ENCODE data around the gene MAD1L1.

MAD1L1 gene

GRCh38 chr7:2086229-2086628 is 146.5 kb downstream of the MAD1L1 start:
- DNase-seq (ENCODE audit: low spot score), result no peak

GRCh38 chr7:2085804-2086203 is 146.9 kb downstream of the MAD1L1 start:
- DNase-seq (ENCODE audit: low spot score), result no peak

DNA sequence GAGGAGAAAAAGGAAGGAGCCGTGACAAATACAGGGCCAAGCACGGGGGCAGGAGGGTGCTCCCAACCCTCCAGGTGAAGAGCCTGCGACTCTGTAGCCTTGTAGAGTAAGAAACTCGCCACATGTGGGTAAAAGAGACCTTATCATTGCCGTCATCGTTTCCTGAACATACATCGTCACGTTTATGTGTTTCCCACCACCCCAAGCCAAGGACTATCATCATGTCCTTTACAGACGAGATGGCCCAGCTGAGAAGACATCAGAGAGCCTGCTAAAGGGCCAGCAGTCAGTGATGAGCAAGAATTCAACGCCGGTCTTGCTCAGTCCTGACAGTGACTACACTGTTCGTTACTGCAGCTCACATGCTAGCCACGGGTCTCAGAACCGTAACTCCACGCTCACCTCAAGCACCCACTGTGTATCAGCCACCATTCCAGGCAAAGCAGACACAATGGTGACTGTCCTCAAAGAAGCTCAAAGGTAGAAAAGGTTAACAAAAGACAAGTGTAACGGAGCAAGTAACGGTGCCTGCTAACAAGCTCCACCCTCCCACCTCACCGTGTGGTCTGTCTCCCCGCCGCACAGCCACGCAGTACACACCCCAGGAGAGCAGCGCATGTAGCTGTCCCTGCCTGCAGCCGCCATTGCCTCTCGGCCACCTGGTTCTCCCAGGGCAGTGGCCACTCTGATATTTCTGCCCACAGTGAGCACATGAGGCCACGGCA is 147.8 kb downstream of the MAD1L1 start:
- DNase-seq (ENCODE audit: low spot score), result no peak

- DNase-seq (ENCODE audit: low spot score), result no peak
These were observed 148.4 kb downstream of the MAD1L1 start for GRCh38 chr7:2084331-2084730.

GRCh38 chr7:2083362-2083761 is 149.4 kb downstream of the MAD1L1 start:
- no peak for DNase-seq (ENCODE audit: low spot score)

DNA sequence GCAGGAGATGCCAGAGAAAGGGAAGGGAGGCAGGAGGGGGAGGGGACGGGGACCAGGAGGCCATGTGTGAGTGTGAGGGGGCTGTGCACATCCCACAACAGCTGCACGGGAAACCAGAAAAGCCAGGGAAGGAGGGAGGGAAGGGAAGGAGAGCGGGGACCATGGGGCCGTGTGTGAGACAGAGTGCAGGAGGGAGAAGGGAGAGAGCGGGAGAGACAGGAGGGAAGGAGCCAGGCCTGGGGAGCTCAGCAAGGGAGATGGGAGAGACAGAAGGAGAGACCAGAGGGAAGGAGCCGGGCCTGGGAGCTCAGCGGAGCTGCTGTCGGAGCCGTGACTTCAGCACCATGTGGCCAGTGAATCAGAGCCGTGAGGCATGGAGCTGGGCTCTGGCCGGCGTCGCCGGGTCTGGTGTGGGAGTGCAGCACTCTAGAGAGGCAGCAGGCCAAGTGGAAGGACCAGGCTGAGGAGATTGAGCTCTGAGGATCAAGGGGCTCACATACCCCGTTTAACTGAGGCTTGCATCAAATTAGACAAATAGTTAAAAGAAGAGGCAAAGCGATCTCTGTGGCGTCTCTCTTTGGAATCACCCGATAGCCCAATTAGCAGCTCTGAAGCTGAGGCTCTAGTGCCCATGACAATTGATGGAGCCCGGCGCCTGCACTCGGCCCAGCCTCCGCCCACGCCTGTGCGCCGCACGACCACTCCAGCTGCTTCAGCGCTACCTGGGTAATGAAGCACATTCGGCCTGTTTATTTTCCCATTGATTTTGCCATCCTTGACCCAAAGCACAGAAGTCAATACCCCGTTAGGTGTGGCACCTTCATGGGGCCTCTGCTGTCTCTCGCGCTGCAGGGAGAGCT is 150.4 kb downstream of the MAD1L1 start:
- no peak for DNase-seq (ENCODE audit: low spot score)

GRCh38 chr7:2081526-2082135 is 151.1 kb downstream of the MAD1L1 start:
- DNase-seq (ENCODE audit: low spot score), result no peak

- DNase-seq (ENCODE audit: low spot score), result no peak
These were observed 152.3 kb downstream of the MAD1L1 start for GRCh38 chr7:2080477-2080876.

DNA sequence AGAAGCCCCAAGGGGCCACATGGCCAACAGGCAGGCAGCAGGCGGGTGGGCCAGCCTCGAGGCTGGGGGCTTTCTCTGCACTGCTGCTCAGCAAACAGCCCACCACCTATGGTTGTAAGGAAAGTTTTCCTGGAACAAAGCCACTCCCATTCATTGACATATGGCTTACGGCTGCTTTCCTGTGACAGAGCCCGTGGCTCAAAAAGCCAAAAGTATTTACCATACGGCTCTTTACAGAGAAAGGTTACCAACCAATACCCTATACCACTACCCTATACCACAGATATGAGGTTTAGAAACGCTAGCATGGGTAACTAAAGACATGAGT is 152.7 kb downstream of the MAD1L1 start:
- DNase-seq (ENCODE audit: low spot score), result no peak

DNA sequence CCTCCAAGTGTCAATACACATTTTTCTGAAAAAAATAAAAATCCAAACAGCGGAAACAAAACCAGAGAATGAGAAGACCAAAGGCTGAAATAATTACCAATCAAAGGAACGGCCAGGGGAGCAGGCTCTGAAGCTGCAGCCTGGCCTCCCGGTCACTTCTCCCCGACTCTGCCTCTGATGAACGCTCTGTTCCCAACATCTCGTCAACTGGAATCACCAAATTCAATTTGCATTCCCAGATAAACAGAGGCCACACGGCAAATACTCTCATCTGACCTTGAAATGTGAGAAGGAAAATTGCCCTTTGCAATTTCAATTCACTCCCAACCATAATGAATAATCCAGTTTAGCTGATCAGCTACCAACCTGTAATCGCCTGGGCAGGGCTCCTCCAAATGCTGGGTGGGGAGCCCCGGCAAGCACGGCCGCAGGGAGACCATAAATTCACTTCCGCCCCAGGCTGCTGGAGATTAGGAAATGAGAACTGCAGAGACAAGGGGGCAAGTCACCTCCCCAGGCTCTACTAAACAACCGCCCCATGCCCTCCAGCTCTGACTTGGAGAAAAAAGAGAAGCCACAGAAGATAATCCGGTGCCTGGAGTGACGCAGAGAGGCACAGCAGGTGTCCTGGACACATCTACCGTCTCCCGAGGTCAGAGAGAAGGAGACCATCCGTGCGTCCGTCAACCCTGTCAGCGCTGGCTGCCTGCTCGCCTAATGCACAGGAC is 153.2 kb downstream of the MAD1L1 start:
- DNase-seq (ENCODE audit: low spot score), result no peak

DNA sequence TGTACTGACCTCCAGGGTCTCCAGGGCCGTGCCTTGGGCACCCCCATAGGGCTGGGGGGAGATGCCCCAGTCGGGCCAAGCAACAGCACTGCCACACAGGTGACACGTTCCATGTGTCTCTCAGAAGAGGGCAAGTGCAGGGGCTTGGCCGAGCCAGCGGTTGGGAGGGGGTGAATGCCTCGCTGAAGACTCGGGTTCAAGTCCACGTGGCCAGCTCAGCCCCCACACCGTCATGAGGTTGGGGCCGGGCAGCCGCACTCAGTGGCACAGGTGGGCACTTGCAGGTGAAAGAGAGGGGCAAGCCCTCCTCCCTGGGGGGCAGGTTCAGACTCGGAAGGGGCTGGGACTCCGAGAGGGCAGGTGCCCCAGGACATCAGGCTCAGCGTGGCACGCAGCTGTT is 153.8 kb downstream of the MAD1L1 start:
- no peak for DNase-seq (ENCODE audit: low spot score)

DNA sequence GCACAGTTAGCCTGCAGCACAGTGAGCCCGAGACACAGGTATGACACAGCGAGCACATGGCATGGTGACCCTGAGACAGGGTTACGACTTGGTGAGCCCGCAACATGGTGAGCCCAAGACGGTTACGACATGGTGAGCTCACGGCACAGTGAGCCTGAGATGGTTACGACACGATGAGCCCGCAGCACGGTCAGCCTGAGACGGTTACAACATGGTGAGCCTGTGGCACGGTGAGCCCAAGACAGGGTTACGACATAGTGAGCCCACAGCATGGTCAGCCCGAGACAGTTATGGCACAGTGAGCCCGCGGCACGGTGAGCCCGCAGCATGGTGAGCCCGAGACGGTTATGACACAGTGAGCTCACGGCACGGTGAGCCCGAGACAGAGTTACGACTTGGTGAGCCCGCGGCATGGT is 156.1 kb downstream of the MAD1L1 start:
- DNase-seq (ENCODE audit: low spot score), result no peak

DNA sequence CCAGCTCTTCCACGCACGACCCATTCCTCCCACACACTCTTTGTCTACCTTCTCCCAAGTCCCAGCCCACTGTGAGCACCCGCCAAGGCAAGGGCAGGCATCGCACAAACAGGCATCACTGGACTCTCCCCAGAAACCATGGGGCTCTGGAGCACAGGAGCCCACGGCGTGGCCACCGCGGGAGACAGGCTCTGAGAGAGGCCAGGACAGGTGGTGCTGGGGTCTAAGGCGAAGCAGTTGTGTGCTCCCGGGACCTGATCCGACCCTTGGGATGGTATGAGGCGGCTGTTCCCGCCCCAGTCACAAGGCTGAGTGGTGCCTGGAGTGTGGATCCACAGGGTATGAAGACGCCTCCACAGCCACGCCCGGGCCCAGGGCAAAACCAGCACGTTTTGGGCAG is 156.9 kb downstream of the MAD1L1 start:
- no peak for DNase-seq (ENCODE audit: low spot score)

- DNase-seq (ENCODE audit: low spot score), result no peak
These were observed 158.1 kb downstream of the MAD1L1 start for GRCh38 chr7:2074691-2075090.

- DNase-seq (ENCODE audit: low spot score), result no peak
These were observed 159.9 kb downstream of the MAD1L1 start for GRCh38 chr7:2072798-2073197.

DNA sequence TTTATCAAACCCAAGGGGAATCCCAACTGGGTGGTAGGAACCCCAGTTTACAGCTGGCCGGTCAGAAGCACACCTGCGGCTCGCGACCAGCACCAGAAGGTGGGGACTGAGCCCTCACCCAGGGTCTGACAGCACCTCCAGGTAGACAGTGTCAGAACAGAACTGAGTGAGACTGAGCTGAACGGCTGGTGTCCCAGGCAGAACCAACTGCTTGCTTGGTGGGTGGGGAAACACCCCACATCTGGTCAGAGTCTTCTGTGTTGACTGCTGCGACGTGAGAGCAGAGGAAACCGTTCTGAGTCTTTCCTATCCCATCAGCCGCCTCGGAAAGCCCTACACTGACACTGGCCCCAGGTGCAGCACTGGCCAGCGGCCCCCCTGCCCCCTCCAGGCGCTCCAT is 160.7 kb downstream of the MAD1L1 start:
- DNase-seq (ENCODE audit: low spot score), result no peak

DNA sequence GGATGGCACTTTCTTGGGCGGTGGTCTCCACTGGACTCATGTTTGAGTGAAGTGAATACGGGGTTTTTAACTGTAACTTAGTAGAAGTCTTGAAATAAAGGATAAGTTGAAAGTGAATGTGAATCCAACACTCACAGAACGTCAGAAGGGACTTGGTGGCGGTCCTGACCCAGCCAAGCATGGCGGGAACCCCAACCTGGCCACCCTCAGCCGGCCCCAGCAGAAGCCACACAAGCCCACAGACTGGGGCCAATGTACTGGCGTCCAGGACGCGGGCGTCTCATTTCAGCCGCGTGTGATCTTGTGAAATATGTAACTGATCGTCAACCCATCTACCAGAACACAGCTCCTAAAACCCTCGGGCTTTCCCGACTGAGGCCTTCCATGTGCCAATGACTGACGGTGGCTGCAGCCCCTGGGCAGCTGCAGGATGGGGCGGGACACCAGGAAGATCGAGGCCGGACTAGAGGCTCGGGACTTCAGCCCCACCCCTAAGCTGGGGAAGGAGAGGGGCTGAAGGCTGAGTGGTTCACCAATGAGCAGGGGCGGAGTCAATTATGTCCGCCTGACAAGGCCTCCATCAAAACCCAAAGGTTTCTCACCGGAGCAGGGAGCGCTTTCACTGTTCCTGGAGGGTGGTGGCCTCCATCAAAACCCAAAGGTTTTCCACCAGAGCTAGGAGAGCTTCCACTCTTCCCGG is 161.5 kb downstream of the MAD1L1 start:
- DNase-seq (ENCODE audit: low spot score), result no peak

- no peak for DNase-seq (ENCODE audit: low spot score)
These were observed 162.5 kb downstream of the MAD1L1 start for GRCh38 chr7:2070151-2070763.

DNA sequence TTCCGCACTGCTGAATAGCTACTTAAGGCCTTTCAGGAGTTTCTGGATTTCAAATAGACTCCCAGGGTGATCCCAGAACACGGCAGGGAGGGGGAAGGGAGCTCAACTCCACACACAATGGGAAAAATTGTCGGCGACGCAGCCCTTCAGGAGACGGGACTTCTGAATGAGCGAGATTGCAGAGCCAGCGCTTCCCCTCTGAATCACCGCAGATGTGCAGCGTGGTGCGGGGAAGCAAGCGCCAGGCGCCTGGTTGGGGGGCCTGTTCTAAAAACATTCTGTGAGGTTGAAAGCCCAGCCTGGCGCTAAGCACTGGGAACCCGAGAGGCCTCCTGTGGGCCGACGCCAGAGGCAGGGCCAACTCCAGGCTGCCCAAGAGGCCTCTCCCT is 163.3 kb downstream of the MAD1L1 start:
- DNase-seq (ENCODE audit: low spot score), result no peak

DNA sequence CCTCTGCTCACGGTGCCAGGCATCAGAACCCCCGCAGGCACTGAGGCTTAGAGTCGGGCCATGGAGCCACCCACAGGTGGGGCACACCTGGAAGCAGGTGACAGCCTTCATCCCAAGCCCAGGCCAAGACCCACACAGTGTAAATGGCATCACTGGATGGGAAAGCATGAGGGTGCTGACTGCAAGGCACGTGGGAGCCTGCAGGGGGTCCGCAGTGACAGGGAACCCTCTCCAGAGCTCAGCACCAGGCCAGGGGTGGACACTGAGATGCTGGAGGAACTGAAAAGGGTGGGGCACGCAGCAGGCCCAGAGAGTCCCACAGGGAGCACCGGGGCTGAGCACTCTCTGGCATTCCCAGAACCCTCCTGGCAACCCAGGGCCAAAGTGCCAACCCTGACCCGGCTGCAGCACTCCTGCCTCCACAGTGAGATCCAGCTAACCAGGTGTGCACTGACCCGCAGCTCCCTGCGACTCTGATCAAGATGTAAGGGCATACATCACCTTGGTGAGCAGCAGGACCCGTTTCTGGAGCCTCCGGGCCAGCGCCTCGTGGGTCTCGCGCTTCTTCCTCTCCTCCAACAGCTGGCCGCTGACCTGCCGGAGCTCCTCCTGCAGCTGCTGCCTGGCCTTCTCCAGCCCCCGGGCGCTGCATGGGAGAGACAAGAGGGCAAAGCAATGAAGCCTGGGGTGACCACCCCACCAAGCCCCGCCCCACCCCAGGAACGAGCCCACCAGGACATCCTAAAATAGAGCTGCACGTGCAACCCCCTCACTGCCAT is 163.9 kb downstream of the MAD1L1 start:
- DNase-seq (ENCODE audit: low spot score), result no peak

Measured in hematopoietic multipotent progenitor cell treated with erythropoietin and hydrocortisone succinate and interleukin-3 and kit ligand, for 15 days (in vitro differentiated cells).